ENCODE results near the gene AHCYL1.

DNA sequence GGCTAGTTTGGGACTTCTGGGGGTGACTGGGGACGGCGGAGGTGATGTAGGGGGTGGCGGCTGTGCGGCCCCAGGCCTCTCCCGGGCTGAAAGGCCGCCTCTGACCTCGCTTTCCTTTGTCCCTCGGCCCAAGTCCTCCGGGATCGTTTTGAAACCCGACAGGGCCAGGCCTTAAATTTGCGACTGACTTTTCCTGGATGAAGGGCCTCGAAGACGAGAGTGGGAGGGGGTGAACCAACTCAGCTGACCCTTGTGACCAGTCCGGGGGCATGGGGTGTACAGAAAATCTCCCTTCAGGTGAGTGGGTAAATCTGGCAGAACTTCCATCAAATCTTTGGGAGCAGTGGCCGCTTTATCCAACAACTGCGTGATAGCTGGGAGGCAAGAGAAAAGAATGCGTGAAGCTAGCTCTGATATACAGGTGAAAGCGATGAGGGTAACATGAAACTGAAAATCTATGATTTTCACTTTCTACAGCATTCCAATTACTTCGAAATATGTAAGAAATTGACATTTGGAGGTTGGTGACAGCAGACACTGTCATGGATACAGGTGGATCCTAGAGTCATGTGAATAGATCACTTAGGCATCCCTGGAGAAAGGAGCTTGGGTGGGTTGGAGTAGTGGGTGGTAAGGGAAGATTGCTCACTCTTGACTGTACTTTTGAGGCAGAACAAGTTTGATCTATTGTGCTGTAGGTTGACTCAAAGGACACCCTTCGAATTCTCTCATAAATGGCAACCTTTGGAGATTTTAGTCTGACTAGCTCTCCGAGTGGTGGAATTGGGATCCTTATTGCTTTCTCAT lies 885 bp downstream of the AHCYL1 start:
- TF ChIP-seq, protein P1, sequence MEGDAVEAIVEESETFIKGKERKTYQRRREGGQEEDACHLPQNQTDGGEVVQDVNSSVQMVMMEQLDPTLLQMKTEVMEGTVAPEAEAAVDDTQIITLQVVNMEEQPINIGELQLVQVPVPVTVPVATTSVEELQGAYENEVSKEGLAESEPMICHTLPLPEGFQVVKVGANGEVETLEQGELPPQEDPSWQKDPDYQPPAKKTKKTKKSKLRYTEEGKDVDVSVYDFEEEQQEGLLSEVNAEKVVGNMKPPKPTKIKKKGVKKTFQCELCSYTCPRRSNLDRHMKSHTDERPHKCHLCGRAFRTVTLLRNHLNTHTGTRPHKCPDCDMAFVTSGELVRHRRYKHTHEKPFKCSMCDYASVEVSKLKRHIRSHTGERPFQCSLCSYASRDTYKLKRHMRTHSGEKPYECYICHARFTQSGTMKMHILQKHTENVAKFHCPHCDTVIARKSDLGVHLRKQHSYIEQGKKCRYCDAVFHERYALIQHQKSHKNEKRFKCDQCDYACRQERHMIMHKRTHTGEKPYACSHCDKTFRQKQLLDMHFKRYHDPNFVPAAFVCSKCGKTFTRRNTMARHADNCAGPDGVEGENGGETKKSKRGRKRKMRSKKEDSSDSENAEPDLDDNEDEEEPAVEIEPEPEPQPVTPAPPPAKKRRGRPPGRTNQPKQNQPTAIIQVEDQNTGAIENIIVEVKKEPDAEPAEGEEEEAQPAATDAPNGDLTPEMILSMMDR (IDR thresholded peaks at IDR 0.05; ENCODE audit: insufficient read depth, low read length, poor library complexity, severe bottlenecking): no peak
- no peak for TF ChIP-seq EZH2phosphoT487 (conservative IDR thresholded peaks at IDR 0.05; ENCODE audit: low read length)
